Amygdala (tissue), 56 donors: ENCODE results near the gene ZWILCH.

Source experiments
- DNase-seq, 56 donors: peaks; one replicate each; lab custom pipeline; 2025; lab: John Stamatoyannopoulos, UW

The ZWILCH gene

GRCh38 chr15:66598095-66598815 is 93.1 kb downstream of the ZWILCH start:
- no peak for DNase-seq
